B cell (primary cell): Measurements from ENCODE around the gene GSE1. TPM values are rescaled to one million over a fixed set of nuclear protein-coding genes. Genes with fewer than 3 reads are reported as not detected.

Experiments
- ATAC-seq: fragments of 200-7000 bp; cut with Tn5 transposase; one replicate; pipeline ENCODE4 v1.10.0; 2021; ENCODE audit warnings: low read depth, mild to moderate bottlenecking, moderate number of reproducible peaks, moderate library complexity
- CTCF ChIA-PET: fragments of 350-600 bp; sonication (Branson Sonifier 250); formaldehyde crosslinking; loops from one replicate; lab custom pipeline; 2021; ENCODE audit warnings: antibody characterized with exemption, inconsistent platforms; lab: Charles Lee
- POLR2A ChIA-PET: fragments of 350-600 bp; sonication (Branson Sonifier 250); formaldehyde crosslinking; loops from one replicate; lab custom pipeline; 2021; ENCODE audit warnings: antibody characterized with exemption; lab: Charles Lee
- DNase-seq: peaks from one replicate; pipeline ENCODE4 v3.0.0; 2013
- H2AFZ ChIP-seq: 2 replicates; pipeline ENCODE4 v1.6.1; 2012; ENCODE audit warnings: mild to moderate bottlenecking, low read depth, low read length; ENCODE audit not compliant: insufficient read depth, poor library complexity, severe bottlenecking
- H3K27ac ChIP-seq, 2 donors: 1 replicate in 1 of 2; 2 replicates in 1 of 2; pipeline ENCODE4 v1.5.1; 2012 to 2013; ENCODE audit warnings: low read length in 2 of 2, mild to moderate bottlenecking in 2 of 2, moderate library complexity in 1 of 2
- H3K27me3 ChIP-seq, 4 experiments: fragments of 200-600 bp in 1 of 4; sonication (generic) in 1 of 4; replicated peaks in 1 of 4; 1 replicate in 2 of 4; 2 replicates in 2 of 4; pipeline versions ENCODE4 v1.6.1 to v1.7.0; 2013 to 2016; ENCODE audit warnings: low read length in 3 of 4, mild to moderate bottlenecking in 2 of 4, mixed read lengths in 1 of 4, moderate library complexity in 1 of 4; ENCODE audit not compliant: insufficient read depth in 4 of 4, control insufficient read depth in 3 of 4; ENCODE audit errors: control extremely low read depth in 1 of 4
- H3K36me3 ChIP-seq, 2 experiments: replicated peaks in 1 of 2; 1 replicate in 1 of 2; 2 replicates in 1 of 2; pipeline versions ENCODE4 v1.6.1 to v1.7.1; 2013; ENCODE audit warnings: low read length in 1 of 2; ENCODE audit not compliant: insufficient read depth in 2 of 2, control insufficient read depth in 1 of 2; ENCODE audit errors: control extremely low read depth in 1 of 2, extremely low read depth in 1 of 2
- H3K4me1 ChIP-seq, 2 donors: fragments of 200-600 bp in 1 of 2; sonication (generic) in 1 of 2; 1 replicate in 1 of 2; 2 replicates in 1 of 2; pipeline versions ENCODE4 v1.5.1 to v1.6.1; 2013 to 2017; ENCODE audit warnings: low read length in 2 of 2; ENCODE audit not compliant: control insufficient read depth in 2 of 2, insufficient read depth in 2 of 2
- H3K4me2 ChIP-seq: replicated peaks from 2 replicates; pipeline ENCODE3; 2012; ENCODE audit warnings: mild to moderate bottlenecking, low read depth, low read length; ENCODE audit not compliant: poor library complexity, severe bottlenecking
- H3K4me3 ChIP-seq, 5 experiments: fragments of 200-600 bp in 1 of 5; sonication (generic) in 1 of 5; 1 replicate in 3 of 5; 2 replicates in 2 of 5; pipeline versions ENCODE4 v1.5.1 to v1.7.0; 2011 to 2016; ENCODE audit warnings: low read length in 4 of 5, mild to moderate bottlenecking in 4 of 5, low read depth in 2 of 5, control low read depth in 1 of 5, moderate library complexity in 1 of 5; ENCODE audit not compliant: insufficient read depth in 1 of 5; ENCODE audit errors: control extremely low read depth in 1 of 5, extremely low read depth in 1 of 5
- H3K79me2 ChIP-seq: fragments of 200-600 bp; sonication (generic); one replicate; pipeline ENCODE4 v1.6.0; 2016; ENCODE audit warnings: low read length; ENCODE audit not compliant: control insufficient read depth, insufficient read depth
- H3K9ac ChIP-seq: fragments of 200-600 bp; sonication (generic); 2 replicates; pipeline ENCODE4 v1.6.1; 2017; ENCODE audit warnings: mild to moderate bottlenecking, low read length, moderate library complexity
- H3K9me3 ChIP-seq, 3 donors: one replicate each; pipeline versions ENCODE4 v1.6.1 to v1.7.1; 2013; ENCODE audit warnings: low read length in 2 of 3; ENCODE audit not compliant: control insufficient read depth in 2 of 3, insufficient read depth in 1 of 3; ENCODE audit errors: control extremely low read depth in 1 of 3
- H4K20me1 ChIP-seq: 2 replicates; pipeline ENCODE4 v1.6.0; 2012; ENCODE audit warnings: mild to moderate bottlenecking, low read length; ENCODE audit not compliant: insufficient read depth, control insufficient read depth, poor library complexity, severe bottlenecking
- H3K27ac Mint-ChIP-seq: one replicate; pipeline ENCODE4 v1.8.0; 2021; ENCODE audit warnings: mixed read lengths
- H3K27me3 Mint-ChIP-seq: one replicate; pipeline ENCODE4 v1.8.0; 2021; ENCODE audit warnings: mixed read lengths
- H3K4me1 Mint-ChIP-seq: one replicate; pipeline ENCODE4 v1.8.0; 2021; ENCODE audit warnings: mixed read lengths
- H3K4me3 Mint-ChIP-seq: one replicate; pipeline ENCODE4 v1.8.0; 2021; ENCODE audit warnings: mixed read lengths
- H3K9me3 Mint-ChIP-seq: one replicate; pipeline ENCODE4 v1.8.0; 2022; ENCODE audit warnings: mixed read lengths; ENCODE audit not compliant: insufficient read depth
- EZH2 ChIP-seq: IDR thresholded peaks from 2 replicates; pipeline ENCODE4 v1.6.1; 2012; ENCODE audit warnings: borderline replicate concordance, low read depth, mild to moderate bottlenecking, moderate library complexity, low read length; ENCODE audit not compliant: insufficient read depth, poor library complexity, severe bottlenecking
- WGBS: methylation state at CpG from one replicate; pipeline ENCODE4 v1.1.5; 2013; ENCODE audit warnings: missing lambda C conversion rate; ENCODE audit not compliant: insufficient coverage; 5-methylcytosine and 5-hydroxymethylcytosine counted together
- intact Hi-C: fragments of 100-400 bp; cut with micrococcal nuclease; formaldehyde crosslinking; loops from one replicate; pipeline ENCODE4 v1.10.0; 2022
- polyA plus RNA-seq: library from polyadenylated mRNA; depleted of rRNA; stranded (reverse); fragments of >200 nt; gene quantifications from 2 replicates; pipeline ENCODE4 v1.2.3, GENCODE V29; 2012
- total RNA-seq, 2 donors: library from RNA; stranded (reverse); fragments of 120-200 nt in 1 of 2; gene quantifications; 1 replicate in 1 of 2; 2 replicates in 1 of 2; pipeline versions ENCODE4 v1.2.3 to v1.2.4, GENCODE V29; 2013 to 2022
- TF ChIP-seq, protein P1 (sequence below): fragments of 200-600 bp; IDR thresholded peaks from one replicate; pipeline ENCODE4 v1.8.0; 2022; ENCODE audit warnings: antibody characterized with exemption, mild to moderate bottlenecking

The GSE1 gene
- total and polyA plus RNA-seq, 2 donors (not counting 1 experiment from before 2014, with no cell fraction given): 57.3 to 76.1 TPM

- H3K36me3 ChIP-seq: no peaks in the 10 kb centered on the region
- 88% methylated on average over 21 of the region's 24 CpGs for WGBS
- Mint-ChIP-seq H3K27ac (no peak overlapping the region), H3K4me1 (no peaks in the 10 kb centered on the region), H3K9me3 (no peaks in the 10 kb centered on the region), H3K4me3 (no peak overlapping the region), H3K27me3 (peaks cover 3% of the 10 kb centered on the region)
- H3K4me3 ChIP-seq: no peak overlapping the region
- no peak for DNase-seq
- no peaks in the 10 kb centered on the region for H3K79me2 ChIP-seq
- no peak overlapping the region for H3K4me2 ChIP-seq
- H3K9ac ChIP-seq: no peak overlapping the region
- H3K27me3 ChIP-seq: peaks cover 0 to 3% (median 2%) of the 10 kb centered on the region in 4 experiments
- POLR2A ChIA-PET: no interaction called here
- H4K20me1 ChIP-seq: no peaks in the 10 kb centered on the region
- H2AFZ ChIP-seq: no peak overlapping the region
- intact Hi-C loops: no loop called here
- CTCF ChIA-PET: no interaction called here
- H3K9me3 ChIP-seq: peaks cover 0 to 3% (median 0%) of the 10 kb centered on the region in 3 donors
- no peak for TF ChIP-seq EZH2
- TF ChIP-seq, protein P1, sequence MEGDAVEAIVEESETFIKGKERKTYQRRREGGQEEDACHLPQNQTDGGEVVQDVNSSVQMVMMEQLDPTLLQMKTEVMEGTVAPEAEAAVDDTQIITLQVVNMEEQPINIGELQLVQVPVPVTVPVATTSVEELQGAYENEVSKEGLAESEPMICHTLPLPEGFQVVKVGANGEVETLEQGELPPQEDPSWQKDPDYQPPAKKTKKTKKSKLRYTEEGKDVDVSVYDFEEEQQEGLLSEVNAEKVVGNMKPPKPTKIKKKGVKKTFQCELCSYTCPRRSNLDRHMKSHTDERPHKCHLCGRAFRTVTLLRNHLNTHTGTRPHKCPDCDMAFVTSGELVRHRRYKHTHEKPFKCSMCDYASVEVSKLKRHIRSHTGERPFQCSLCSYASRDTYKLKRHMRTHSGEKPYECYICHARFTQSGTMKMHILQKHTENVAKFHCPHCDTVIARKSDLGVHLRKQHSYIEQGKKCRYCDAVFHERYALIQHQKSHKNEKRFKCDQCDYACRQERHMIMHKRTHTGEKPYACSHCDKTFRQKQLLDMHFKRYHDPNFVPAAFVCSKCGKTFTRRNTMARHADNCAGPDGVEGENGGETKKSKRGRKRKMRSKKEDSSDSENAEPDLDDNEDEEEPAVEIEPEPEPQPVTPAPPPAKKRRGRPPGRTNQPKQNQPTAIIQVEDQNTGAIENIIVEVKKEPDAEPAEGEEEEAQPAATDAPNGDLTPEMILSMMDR: no peak
- no peak for ATAC-seq
- H3K27ac ChIP-seq: no peak overlapping the region
- H3K4me1 ChIP-seq: no peaks in the 10 kb centered on the region
These were observed 82.3 kb downstream of the GSE1 start for GRCh38 chr16:85695196-85696128.

GRCh38 chr16:85696781-85697180 is 83.7 kb downstream of the GSE1 start:
- H3K4me3 ChIP-seq: no peak overlapping the region
- no peaks in the 10 kb centered on the region for H3K4me1 ChIP-seq
- H3K9me3 Mint-ChIP-seq: no peaks in the 10 kb centered on the region
- intact Hi-C loops: no loop called here
- no peaks in the 10 kb centered on the region for H3K36me3 ChIP-seq
- no peak overlapping the region for H3K27ac Mint-ChIP-seq
- H3K4me1 Mint-ChIP-seq: no peaks in the 10 kb centered on the region
- H3K27me3 Mint-ChIP-seq: peaks cover 3% of the 10 kb centered on the region
- 94% methylated on average over 14 of the region's 16 CpGs for WGBS
- no peaks in the 10 kb centered on the region for H4K20me1 ChIP-seq
- POLR2A ChIA-PET: no interaction called here
- no peaks in the 10 kb centered on the region for H3K79me2 ChIP-seq
- no peak overlapping the region for H3K4me3 Mint-ChIP-seq
- DNase-seq (no peak), ATAC-seq (no peak)
- TF ChIP-seq, protein P1: no peak
- TF ChIP-seq EZH2: no peak
- peaks cover 0 to 11% (median 0%) of the 10 kb centered on the region in 3 donors for H3K9me3 ChIP-seq
- CTCF ChIA-PET: no interaction called here
- no peak overlapping the region for H3K27ac ChIP-seq
- peaks cover 0 to 3% (median 0%) of the 10 kb centered on the region in 4 experiments for H3K27me3 ChIP-seq
- H2AFZ ChIP-seq: no peak overlapping the region
- H3K4me2 ChIP-seq: no peak overlapping the region
- H3K9ac ChIP-seq: no peak overlapping the region
